B cell (primary cell): ENCODE measurements around the gene TNFRSF6B. TPM values are rescaled to one million over a fixed set of nuclear protein-coding genes. Genes with fewer than 3 reads are reported as not detected.
A peak's percentile ranks its signal among the peaks of the same experiment; 100 is the strongest.

Source experiments
- ATAC-seq: fragments of 200-7000 bp; cut with Tn5 transposase; one replicate; pipeline ENCODE4 v1.10.0; 2021; ENCODE audit warnings: low read depth, mild to moderate bottlenecking, moderate number of reproducible peaks, moderate library complexity
- CTCF ChIA-PET: fragments of 350-600 bp; sonication (Branson Sonifier 250); formaldehyde crosslinking; loops from one replicate; lab custom pipeline; 2021; ENCODE audit warnings: antibody characterized with exemption, inconsistent platforms; lab: Charles Lee
- POLR2A ChIA-PET: fragments of 350-600 bp; sonication (Branson Sonifier 250); formaldehyde crosslinking; loops from one replicate; lab custom pipeline; 2021; ENCODE audit warnings: antibody characterized with exemption; lab: Charles Lee
- DNase-seq: peaks from one replicate; pipeline ENCODE4 v3.0.0; 2013
- H2AFZ ChIP-seq: 2 replicates; pipeline ENCODE4 v1.6.1; 2012; ENCODE audit warnings: mild to moderate bottlenecking, low read depth, low read length; ENCODE audit not compliant: insufficient read depth, poor library complexity, severe bottlenecking
- H3K27ac ChIP-seq, 2 donors: 1 replicate in 1 of 2; 2 replicates in 1 of 2; pipeline ENCODE4 v1.5.1; 2012 to 2013; ENCODE audit warnings: low read length in 2 of 2, mild to moderate bottlenecking in 2 of 2, moderate library complexity in 1 of 2
- H3K27me3 ChIP-seq, 4 experiments: fragments of 200-600 bp in 1 of 4; sonication (generic) in 1 of 4; replicated peaks in 1 of 4; 1 replicate in 2 of 4; 2 replicates in 2 of 4; pipeline versions ENCODE4 v1.6.1 to v1.7.0; 2013 to 2016; ENCODE audit warnings: low read length in 3 of 4, mild to moderate bottlenecking in 2 of 4, mixed read lengths in 1 of 4, moderate library complexity in 1 of 4; ENCODE audit not compliant: insufficient read depth in 4 of 4, control insufficient read depth in 3 of 4; ENCODE audit errors: control extremely low read depth in 1 of 4
- H3K36me3 ChIP-seq, 2 experiments: replicated peaks in 1 of 2; 1 replicate in 1 of 2; 2 replicates in 1 of 2; pipeline versions ENCODE4 v1.6.1 to v1.7.1; 2013; ENCODE audit warnings: low read length in 1 of 2; ENCODE audit not compliant: insufficient read depth in 2 of 2, control insufficient read depth in 1 of 2; ENCODE audit errors: control extremely low read depth in 1 of 2, extremely low read depth in 1 of 2
- H3K4me1 ChIP-seq, 2 donors: fragments of 200-600 bp in 1 of 2; sonication (generic) in 1 of 2; 1 replicate in 1 of 2; 2 replicates in 1 of 2; pipeline versions ENCODE4 v1.5.1 to v1.6.1; 2013 to 2017; ENCODE audit warnings: low read length in 2 of 2; ENCODE audit not compliant: control insufficient read depth in 2 of 2, insufficient read depth in 2 of 2
- H3K4me2 ChIP-seq: replicated peaks from 2 replicates; pipeline ENCODE3; 2012; ENCODE audit warnings: mild to moderate bottlenecking, low read depth, low read length; ENCODE audit not compliant: poor library complexity, severe bottlenecking
- H3K4me3 ChIP-seq, 5 experiments: fragments of 200-600 bp in 1 of 5; sonication (generic) in 1 of 5; 1 replicate in 3 of 5; 2 replicates in 2 of 5; pipeline versions ENCODE4 v1.5.1 to v1.7.0; 2011 to 2016; ENCODE audit warnings: low read length in 4 of 5, mild to moderate bottlenecking in 4 of 5, low read depth in 2 of 5, control low read depth in 1 of 5, moderate library complexity in 1 of 5; ENCODE audit not compliant: insufficient read depth in 1 of 5; ENCODE audit errors: control extremely low read depth in 1 of 5, extremely low read depth in 1 of 5
- H3K79me2 ChIP-seq: fragments of 200-600 bp; sonication (generic); one replicate; pipeline ENCODE4 v1.6.0; 2016; ENCODE audit warnings: low read length; ENCODE audit not compliant: control insufficient read depth, insufficient read depth
- H3K9ac ChIP-seq: fragments of 200-600 bp; sonication (generic); 2 replicates; pipeline ENCODE4 v1.6.1; 2017; ENCODE audit warnings: mild to moderate bottlenecking, low read length, moderate library complexity
- H3K9me3 ChIP-seq, 3 donors: one replicate each; pipeline versions ENCODE4 v1.6.1 to v1.7.1; 2013; ENCODE audit warnings: low read length in 2 of 3; ENCODE audit not compliant: control insufficient read depth in 2 of 3, insufficient read depth in 1 of 3; ENCODE audit errors: control extremely low read depth in 1 of 3
- H4K20me1 ChIP-seq: 2 replicates; pipeline ENCODE4 v1.6.0; 2012; ENCODE audit warnings: mild to moderate bottlenecking, low read length; ENCODE audit not compliant: insufficient read depth, control insufficient read depth, poor library complexity, severe bottlenecking
- H3K27ac Mint-ChIP-seq: one replicate; pipeline ENCODE4 v1.8.0; 2021; ENCODE audit warnings: mixed read lengths
- H3K27me3 Mint-ChIP-seq: one replicate; pipeline ENCODE4 v1.8.0; 2021; ENCODE audit warnings: mixed read lengths
- H3K4me1 Mint-ChIP-seq: one replicate; pipeline ENCODE4 v1.8.0; 2021; ENCODE audit warnings: mixed read lengths
- H3K4me3 Mint-ChIP-seq: one replicate; pipeline ENCODE4 v1.8.0; 2021; ENCODE audit warnings: mixed read lengths
- H3K9me3 Mint-ChIP-seq: one replicate; pipeline ENCODE4 v1.8.0; 2022; ENCODE audit warnings: mixed read lengths; ENCODE audit not compliant: insufficient read depth
- EZH2 ChIP-seq: IDR thresholded peaks from 2 replicates; pipeline ENCODE4 v1.6.1; 2012; ENCODE audit warnings: borderline replicate concordance, low read depth, mild to moderate bottlenecking, moderate library complexity, low read length; ENCODE audit not compliant: insufficient read depth, poor library complexity, severe bottlenecking
- WGBS: methylation state at CpG from one replicate; pipeline ENCODE4 v1.1.5; 2013; ENCODE audit warnings: missing lambda C conversion rate; ENCODE audit not compliant: insufficient coverage; 5-methylcytosine and 5-hydroxymethylcytosine counted together
- intact Hi-C: fragments of 100-400 bp; cut with micrococcal nuclease; formaldehyde crosslinking; loops from one replicate; pipeline ENCODE4 v1.10.0; 2022
- polyA plus RNA-seq: library from polyadenylated mRNA; depleted of rRNA; stranded (reverse); fragments of >200 nt; gene quantifications from 2 replicates; pipeline ENCODE4 v1.2.3, GENCODE V29; 2012
- total RNA-seq, 2 donors: library from RNA; stranded (reverse); fragments of 120-200 nt in 1 of 2; gene quantifications; 1 replicate in 1 of 2; 2 replicates in 1 of 2; pipeline versions ENCODE4 v1.2.3 to v1.2.4, GENCODE V29; 2013 to 2022
- TF ChIP-seq, protein P1 (sequence below): fragments of 200-600 bp; IDR thresholded peaks from one replicate; pipeline ENCODE4 v1.8.0; 2022; ENCODE audit warnings: antibody characterized with exemption, mild to moderate bottlenecking

Gene TNFRSF6B
- total and polyA plus RNA-seq, 2 donors (not counting 1 experiment from before 2014, with no cell fraction given), result 6.7 TPM; not detected in 1

DNA sequence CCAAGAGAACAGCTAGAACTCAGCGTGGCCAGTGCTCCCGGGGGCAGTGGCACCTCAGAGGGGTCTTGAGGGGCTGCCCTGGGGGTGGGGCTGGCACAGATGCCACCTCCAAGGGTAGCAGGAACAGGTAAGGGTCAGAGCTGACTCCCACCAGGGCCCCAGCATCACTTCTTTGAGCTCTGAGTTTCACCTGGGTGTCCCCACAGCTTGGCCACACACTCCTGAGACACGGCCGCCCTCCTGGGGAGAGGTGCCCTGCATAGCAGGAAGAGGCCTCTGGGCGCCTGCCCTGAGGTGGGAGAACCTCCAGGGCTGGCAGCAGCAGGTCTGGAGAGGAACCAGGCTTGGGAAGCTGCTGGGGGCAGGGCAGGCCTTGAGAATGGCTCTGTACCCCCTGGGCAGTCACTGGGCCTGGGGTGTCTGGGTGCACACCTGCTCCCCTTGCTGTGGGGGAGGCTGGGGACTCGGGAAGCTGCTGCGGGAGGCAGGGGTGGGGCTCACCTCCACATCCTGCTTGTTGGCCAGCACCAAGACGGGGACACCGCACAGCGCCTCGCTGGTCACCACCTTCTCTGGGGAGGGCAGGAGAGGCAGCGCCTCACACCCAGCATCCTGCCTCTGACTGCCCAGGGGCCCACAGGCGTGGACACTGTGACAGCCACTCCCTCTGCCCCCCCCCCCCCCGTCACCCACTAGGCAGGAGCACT is 5.0 kb downstream of the TNFRSF6B start:
- Histone ChIP-seq H3K27ac (no peak overlapping the region), H3K9me3 (no peaks in the 10 kb centered on the region), H3K36me3 (peaks cover 0 to 26% of the 10 kb centered on the region in 2 experiments), H3K79me2 (peaks cover 91% of the 10 kb centered on the region), H3K4me2 (no peak overlapping the region), H3K27me3 (peaks cover 0 to 3% (median 0%) of the 10 kb centered on the region in 4 experiments), H4K20me1 (peaks cover 99% of the 10 kb centered on the region), H3K4me1 (peaks cover 17 to 18% of the 10 kb centered on the region in 2 donors), H3K9ac (no peak overlapping the region), H2AFZ (no peak overlapping the region), H3K4me3 (no peak overlapping the region)
- DNase-seq (peak; percentile 12), ATAC-seq (no peak)
- TF ChIP-seq, protein P1, sequence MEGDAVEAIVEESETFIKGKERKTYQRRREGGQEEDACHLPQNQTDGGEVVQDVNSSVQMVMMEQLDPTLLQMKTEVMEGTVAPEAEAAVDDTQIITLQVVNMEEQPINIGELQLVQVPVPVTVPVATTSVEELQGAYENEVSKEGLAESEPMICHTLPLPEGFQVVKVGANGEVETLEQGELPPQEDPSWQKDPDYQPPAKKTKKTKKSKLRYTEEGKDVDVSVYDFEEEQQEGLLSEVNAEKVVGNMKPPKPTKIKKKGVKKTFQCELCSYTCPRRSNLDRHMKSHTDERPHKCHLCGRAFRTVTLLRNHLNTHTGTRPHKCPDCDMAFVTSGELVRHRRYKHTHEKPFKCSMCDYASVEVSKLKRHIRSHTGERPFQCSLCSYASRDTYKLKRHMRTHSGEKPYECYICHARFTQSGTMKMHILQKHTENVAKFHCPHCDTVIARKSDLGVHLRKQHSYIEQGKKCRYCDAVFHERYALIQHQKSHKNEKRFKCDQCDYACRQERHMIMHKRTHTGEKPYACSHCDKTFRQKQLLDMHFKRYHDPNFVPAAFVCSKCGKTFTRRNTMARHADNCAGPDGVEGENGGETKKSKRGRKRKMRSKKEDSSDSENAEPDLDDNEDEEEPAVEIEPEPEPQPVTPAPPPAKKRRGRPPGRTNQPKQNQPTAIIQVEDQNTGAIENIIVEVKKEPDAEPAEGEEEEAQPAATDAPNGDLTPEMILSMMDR, result no peak
- TF ChIP-seq EZH2, result no peak
- H3K4me1 Mint-ChIP-seq, result peaks cover 13% of the 10 kb centered on the region
- POLR2A ChIA-PET, result no interaction called here
- H3K27ac Mint-ChIP-seq, result no peak overlapping the region
- no peak overlapping the region for H3K4me3 Mint-ChIP-seq
- WGBS, result 90% methylated on average over 13 of the region's 14 CpGs
- no peaks in the 10 kb centered on the region for H3K9me3 Mint-ChIP-seq
- CTCF ChIA-PET, result no interaction called here
- intact Hi-C loops, result no loop called here
- no peaks in the 10 kb centered on the region for H3K27me3 Mint-ChIP-seq

DNA sequence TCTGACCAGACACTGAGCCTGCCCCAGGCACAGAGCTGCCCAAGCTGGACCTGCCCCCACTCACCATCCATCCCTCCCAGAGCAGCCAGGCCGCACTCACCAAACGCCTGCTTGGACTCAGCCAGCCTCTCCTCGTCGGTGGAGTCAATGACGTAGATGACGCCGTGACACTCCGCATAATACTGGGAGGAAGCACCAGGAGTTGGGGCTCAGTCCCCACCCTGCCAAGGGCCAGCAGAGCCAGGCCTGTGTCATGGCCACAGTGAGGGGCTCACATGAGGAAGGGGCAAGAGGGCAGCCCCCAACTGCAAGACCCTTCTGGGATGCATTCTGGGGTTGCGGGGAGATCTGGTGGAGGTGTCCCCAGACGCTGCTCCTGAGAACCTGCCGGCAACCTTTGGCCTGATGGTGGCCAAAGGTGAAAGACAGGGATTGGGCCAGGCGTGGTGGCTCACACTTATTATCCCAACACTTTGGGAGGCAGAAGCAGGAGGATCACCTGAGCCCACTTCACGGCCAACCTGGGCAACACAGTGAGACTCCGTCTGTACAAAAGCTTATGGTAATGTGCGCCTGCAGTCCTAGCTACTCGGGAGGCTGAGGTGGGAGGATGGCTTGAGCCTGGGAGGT is 5.7 kb downstream of the TNFRSF6B start:
- TF ChIP-seq EZH2, result no peak
- TF ChIP-seq, protein P1, result no peak
- Mint-ChIP-seq H3K4me3 (no peak overlapping the region), H3K4me1 (peaks cover 14% of the 10 kb centered on the region), H3K27ac (no peak overlapping the region), H3K9me3 (no peaks in the 10 kb centered on the region), H3K27me3 (no peaks in the 10 kb centered on the region)
- no peak overlapping the region for H3K27ac ChIP-seq
- no peak overlapping the region for H3K9ac ChIP-seq
- H3K9me3 ChIP-seq, result no peaks in the 10 kb centered on the region
- no peak overlapping the region for H3K4me3 ChIP-seq
- peaks cover 97% of the 10 kb centered on the region for H3K79me2 ChIP-seq
- peaks cover 99% of the 10 kb centered on the region for H4K20me1 ChIP-seq
- peaks cover 17 to 18% of the 10 kb centered on the region in 2 donors for H3K4me1 ChIP-seq
- peaks cover 0 to 26% of the 10 kb centered on the region in 2 experiments for H3K36me3 ChIP-seq
- no peak overlapping the region for H2AFZ ChIP-seq
- WGBS, result 95% methylated on average over 16 of the region's 16 CpGs
- ChIA-PET POLR2A (interaction anchor here (1.0 kb wide), 1 partner anchor 39 kb away, joined by 3 read pairs; no protein-coding TSS in a partner anchor), CTCF (interaction anchor here (0.6 kb wide), 1 partner anchor 322 kb away, joined by 3 read pairs; no protein-coding TSS in a partner anchor)
- no peak overlapping the region for H3K4me2 ChIP-seq
- no peaks in the 10 kb centered on the region for H3K27me3 ChIP-seq
- no peak for ATAC-seq
- intact Hi-C loops, result no loop called here
- DNase-seq, result no peak
